Gastrocnemius medialis (tissue), 4 donors: ENCODE measurements around the gene SOD3.

ENCODE experiments used
- CTCF ChIP-seq, 5 experiments: fragments of 450-650 bp in 3 of 5; fragments of 200-600 bp in 2 of 5; sonication (generic) in 2 of 5; IDR thresholded peaks in 4 of 5; conservative IDR thresholded peaks in 1 of 5; 1 replicate in 4 of 5; 2 replicates in 1 of 5; pipeline ENCODE4 v1.5.1; 2016 to 2019; ENCODE audit warnings: antibody characterized with exemption in 5 of 5, mild to moderate bottlenecking in 3 of 5, moderate library complexity in 3 of 5
- POLR2A ChIP-seq, 2 donors: fragments of 450-650 bp; IDR thresholded peaks; one replicate each; pipeline ENCODE4 v1.6.1; 2017; ENCODE audit warnings: antibody characterized with exemption in 2 of 2, mild to moderate bottlenecking in 2 of 2, moderate library complexity in 2 of 2

- no peak for TF ChIP-seq POLR2A (IDR thresholded peaks at IDR 0.05)
- no peak for TF ChIP-seq CTCF (IDR thresholded peaks at IDR 0.05 in 4 of 5, conservative IDR thresholded peaks at IDR 0.05 in 1 of 5)
Measured at GRCh38 chr4:24796620-24797019, 1.2 kb downstream of the SOD3 start.
